ENCODE data around the gene LRRC4B.
A peak's percentile ranks its signal among the peaks of the same experiment; 100 is the strongest.

The LRRC4B gene

GRCh38 chr19:50512999-50513745 is 55.1 kb downstream of the LRRC4B start:
- no peak for DNase-seq

GRCh38 chr19:50512112-50512998 is 55.9 kb downstream of the LRRC4B start:
- in situ Hi-C loops (cut with HindIII; ENCODE audit: low pct_ligation_motif_present, low pct_unique_long_range_greater_than_20kb, low sequenced_read_pairs): no loop called here
- DNase-seq: no peak

More at GRCh38 chr19:50512999-50513745, 55.1 kb downstream of the LRRC4B start:
- in situ Hi-C loops (cut with HindIII; ENCODE audit: low pct_ligation_motif_present, low pct_unique_long_range_greater_than_20kb, low sequenced_read_pairs): no loop called here

- DNase-seq: peak; percentile 99
- in situ Hi-C loops (cut with HindIII; ENCODE audit: low pct_ligation_motif_present, low pct_unique_long_range_greater_than_20kb, low sequenced_read_pairs): no loop called here
Measured at GRCh38 chr19:50511069-50511822, 57.0 kb downstream of the LRRC4B start, which contains the start of gene JOSD2. JOSD2 (minus strand) TSS chr19:50511191; CDS start chr19:50510431, 760 bp downstream.

- DNase-seq: no peak
- in situ Hi-C loops (cut with HindIII; ENCODE audit: low pct_ligation_motif_present, low pct_unique_long_range_greater_than_20kb, low sequenced_read_pairs): no loop called here
Measured at GRCh38 chr19:50510700-50511068, 57.6 kb downstream of the LRRC4B start.

- DNase-seq: no peak
Measured at GRCh38 chr19:50510121-50510670, 58.0 kb downstream of the LRRC4B start.

GRCh38 chr19:50509366-50509765 is 58.9 kb downstream of the LRRC4B start:
- in situ Hi-C loops (cut with HindIII; ENCODE audit: low pct_ligation_motif_present, low pct_unique_long_range_greater_than_20kb, low sequenced_read_pairs): no loop called here
- DNase-seq: no peak

More at GRCh38 chr19:50510121-50510670, 58.0 kb downstream of the LRRC4B start:
- in situ Hi-C loops (cut with HindIII; ENCODE audit: low pct_ligation_motif_present, low pct_unique_long_range_greater_than_20kb, low sequenced_read_pairs): no loop called here

- in situ Hi-C loops (cut with HindIII; ENCODE audit: low pct_ligation_motif_present, low pct_unique_long_range_greater_than_20kb, low sequenced_read_pairs): no loop called here
- DNase-seq: no peak
Measured at GRCh38 chr19:50508843-50509190, 59.4 kb downstream of the LRRC4B start.

GRCh38 chr19:50507376-50507775 is 60.9 kb downstream of the LRRC4B start:
- in situ Hi-C loops (cut with HindIII; ENCODE audit: low pct_ligation_motif_present, low pct_unique_long_range_greater_than_20kb, low sequenced_read_pairs): no loop called here
- no peak for DNase-seq

GRCh38 chr19:50506700-50507099 is 61.5 kb downstream of the LRRC4B start:
- in situ Hi-C loops (cut with HindIII; ENCODE audit: low pct_ligation_motif_present, low pct_unique_long_range_greater_than_20kb, low sequenced_read_pairs): no loop called here
- DNase-seq: no peak

- in situ Hi-C loops (cut with HindIII; ENCODE audit: low pct_ligation_motif_present, low pct_unique_long_range_greater_than_20kb, low sequenced_read_pairs): no loop called here
- DNase-seq: no peak
Measured at GRCh38 chr19:50505856-50506611, 62.2 kb downstream of the LRRC4B start.

GRCh38 chr19:50501568-50502475 is 66.4 kb downstream of the LRRC4B start:
- in situ Hi-C loops (cut with HindIII; ENCODE audit: low pct_ligation_motif_present, low pct_unique_long_range_greater_than_20kb, low sequenced_read_pairs): no loop called here
- no peak for DNase-seq

- in situ Hi-C loops (cut with HindIII; ENCODE audit: low pct_ligation_motif_present, low pct_unique_long_range_greater_than_20kb, low sequenced_read_pairs): no loop called here
- DNase-seq: no peak
Measured at GRCh38 chr19:50501186-50501567, 67.1 kb downstream of the LRRC4B start.

- no peak for DNase-seq
- in situ Hi-C loops (cut with HindIII; ENCODE audit: low pct_ligation_motif_present, low pct_unique_long_range_greater_than_20kb, low sequenced_read_pairs): no loop called here
Measured at GRCh38 chr19:50500753-50501151, 67.5 kb downstream of the LRRC4B start.

- peak; percentile 5 for DNase-seq
- in situ Hi-C loops (cut with HindIII; ENCODE audit: low pct_ligation_motif_present, low pct_unique_long_range_greater_than_20kb, low sequenced_read_pairs): no loop called here
Measured at GRCh38 chr19:50500060-50500752, 68.0 kb downstream of the LRRC4B start.

- no peak for DNase-seq
- in situ Hi-C loops (cut with HindIII; ENCODE audit: low pct_ligation_motif_present, low pct_unique_long_range_greater_than_20kb, low sequenced_read_pairs): no loop called here
Measured at GRCh38 chr19:50498219-50499056, 69.8 kb downstream of the LRRC4B start.

GRCh38 chr19:50497022-50497405 is 71.2 kb downstream of the LRRC4B start:
- DNase-seq: no peak
- in situ Hi-C loops (cut with HindIII; ENCODE audit: low pct_ligation_motif_present, low pct_unique_long_range_greater_than_20kb, low sequenced_read_pairs): no loop called here

Data from ACHN (cell line).